Breast epithelium (tissue), 4 donors: ENCODE measurements around the gene ENAH. TPM values are rescaled to one million over a fixed set of nuclear protein-coding genes. Genes with fewer than 3 reads are reported as not detected.

Experiments used
- DNase-seq, 2 donors: peaks; one replicate each; pipeline ENCODE4 v3.0.0-alpha.2; 2019; ENCODE audit warnings: low spot score in 2 of 2
- H3K27ac ChIP-seq, 2 donors: fragments of 200-600 bp; sonication (generic) in 1 of 2; one replicate each; pipeline ENCODE4 v1.5.1; 2016 to 2019; ENCODE audit warnings: mild to moderate bottlenecking in 1 of 2
- H3K27me3 ChIP-seq, 2 donors: fragments of 200-600 bp; sonication (generic) in 1 of 2; one replicate each; pipeline versions ENCODE4 v1.5.1 to v1.6.0; 2017 to 2019; ENCODE audit warnings: control low read depth in 1 of 2, mild to moderate bottlenecking in 1 of 2
- H3K36me3 ChIP-seq: fragments of 200-600 bp; one replicate; pipeline ENCODE4 v1.5.1; 2019
- H3K4me1 ChIP-seq, 2 donors: fragments of 200-600 bp; sonication (generic); one replicate each; pipeline ENCODE4 v1.5.1; 2016 to 2019; ENCODE audit warnings: control low read depth in 1 of 2
- H3K4me3 ChIP-seq, 3 donors: fragments of 200-600 bp; sonication (generic); 1 replicate in 2 of 3; 2 replicates in 1 of 3; pipeline ENCODE4 v1.5.1; 2016 to 2019; ENCODE audit warnings: mild to moderate bottlenecking in 3 of 3, moderate library complexity in 2 of 3
- H3K9me3 ChIP-seq, 2 donors: fragments of 200-600 bp; sonication (generic) in 1 of 2; one replicate each; pipeline ENCODE4 v1.5.1; 2016 to 2019; ENCODE audit warnings: control low read depth in 1 of 2
- POLR2A ChIP-seq: fragments of 450-650 bp; IDR thresholded peaks from one replicate; pipeline ENCODE4 v1.6.1; 2016; ENCODE audit warnings: antibody characterized with exemption, mild to moderate bottlenecking, moderate library complexity
- POLR2AphosphoS5 ChIP-seq, 3 donors: sonication (generic); formaldehyde crosslinking; IDR thresholded peaks; one replicate each; pipeline ENCODE4 v1.6.1; 2017; ENCODE audit warnings: antibody characterized with exemption in 3 of 3
- intact Hi-C: fragments of 100-400 bp; cut with DNase I; formaldehyde crosslinking; loops from one replicate; pipeline ENCODE4 v1.15.1; 2023; ENCODE audit warnings: low total_unique reads
- total RNA-seq, 3 donors: library from RNA; depleted of rRNA; stranded (reverse); fragments of >200 nt; gene quantifications; one replicate each; pipeline ENCODE4 v1.1.0, GENCODE V29; 2016
- TF ChIP-seq, protein P1 (sequence below), 3 donors: fragments of 450-650 bp; IDR thresholded peaks; one replicate each; pipeline ENCODE4 v1.5.1; 2016 to 2017; ENCODE audit warnings: antibody characterized with exemption in 3 of 3, mild to moderate bottlenecking in 3 of 3, moderate library complexity in 3 of 3

ENAH gene
- total RNA-seq, 3 donors from 2014 or later, result 36.2 to 62.9 (median 48.2) TPM

- H3K27me3 ChIP-seq, result no peaks in the 10 kb centered on the region
- no peak overlapping the region for H3K27ac ChIP-seq
- intact Hi-C loops, result no loop called here
- no peaks in the 10 kb centered on the region for H3K4me1 ChIP-seq
- TF ChIP-seq, protein P1, sequence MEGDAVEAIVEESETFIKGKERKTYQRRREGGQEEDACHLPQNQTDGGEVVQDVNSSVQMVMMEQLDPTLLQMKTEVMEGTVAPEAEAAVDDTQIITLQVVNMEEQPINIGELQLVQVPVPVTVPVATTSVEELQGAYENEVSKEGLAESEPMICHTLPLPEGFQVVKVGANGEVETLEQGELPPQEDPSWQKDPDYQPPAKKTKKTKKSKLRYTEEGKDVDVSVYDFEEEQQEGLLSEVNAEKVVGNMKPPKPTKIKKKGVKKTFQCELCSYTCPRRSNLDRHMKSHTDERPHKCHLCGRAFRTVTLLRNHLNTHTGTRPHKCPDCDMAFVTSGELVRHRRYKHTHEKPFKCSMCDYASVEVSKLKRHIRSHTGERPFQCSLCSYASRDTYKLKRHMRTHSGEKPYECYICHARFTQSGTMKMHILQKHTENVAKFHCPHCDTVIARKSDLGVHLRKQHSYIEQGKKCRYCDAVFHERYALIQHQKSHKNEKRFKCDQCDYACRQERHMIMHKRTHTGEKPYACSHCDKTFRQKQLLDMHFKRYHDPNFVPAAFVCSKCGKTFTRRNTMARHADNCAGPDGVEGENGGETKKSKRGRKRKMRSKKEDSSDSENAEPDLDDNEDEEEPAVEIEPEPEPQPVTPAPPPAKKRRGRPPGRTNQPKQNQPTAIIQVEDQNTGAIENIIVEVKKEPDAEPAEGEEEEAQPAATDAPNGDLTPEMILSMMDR (IDR thresholded peaks at IDR 0.05), result no peak
- TF ChIP-seq POLR2AphosphoS5 (IDR thresholded peaks at IDR 0.05) (no peak), POLR2A (no peak)
- no peaks in the 10 kb centered on the region for H3K36me3 ChIP-seq
- no peaks in the 10 kb centered on the region for H3K9me3 ChIP-seq
- H3K4me3 ChIP-seq, result no peak overlapping the region
- no peak for DNase-seq
Observed at GRCh38 chr1:225578251-225578977, 74.5 kb downstream of the ENAH start.

DNA sequence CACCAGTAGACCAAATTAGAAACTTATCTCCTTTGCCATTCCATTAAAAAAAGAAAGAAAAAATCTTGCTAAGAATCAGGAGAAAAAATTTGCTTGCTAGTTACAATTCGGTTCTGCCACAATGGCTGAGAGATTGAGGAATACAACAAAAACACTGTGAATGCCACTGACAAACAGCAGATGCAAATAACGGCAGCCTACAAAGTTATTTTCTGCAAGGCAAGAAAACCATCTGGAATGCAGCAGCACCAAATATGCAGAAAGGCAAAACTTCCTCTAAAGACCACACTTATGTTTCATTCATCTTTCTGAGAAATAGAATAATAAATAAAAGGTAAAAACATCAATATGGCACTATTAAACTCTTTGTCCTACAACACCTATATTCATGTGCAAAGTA is 75.7 kb downstream of the ENAH start:
- Histone ChIP-seq H3K9me3 (no peaks in the 10 kb centered on the region), H3K4me1 (no peaks in the 10 kb centered on the region), H3K36me3 (no peaks in the 10 kb centered on the region), H3K27ac (no peak overlapping the region), H3K4me3 (no peak overlapping the region), H3K27me3 (no peaks in the 10 kb centered on the region)
- no peak for TF ChIP-seq POLR2AphosphoS5 (IDR thresholded peaks at IDR 0.05)
- TF ChIP-seq, protein P1 (IDR thresholded peaks at IDR 0.05), result no peak
- TF ChIP-seq POLR2A, result no peak
- DNase-seq, result no peak
- intact Hi-C loops, result no loop called here

DNA sequence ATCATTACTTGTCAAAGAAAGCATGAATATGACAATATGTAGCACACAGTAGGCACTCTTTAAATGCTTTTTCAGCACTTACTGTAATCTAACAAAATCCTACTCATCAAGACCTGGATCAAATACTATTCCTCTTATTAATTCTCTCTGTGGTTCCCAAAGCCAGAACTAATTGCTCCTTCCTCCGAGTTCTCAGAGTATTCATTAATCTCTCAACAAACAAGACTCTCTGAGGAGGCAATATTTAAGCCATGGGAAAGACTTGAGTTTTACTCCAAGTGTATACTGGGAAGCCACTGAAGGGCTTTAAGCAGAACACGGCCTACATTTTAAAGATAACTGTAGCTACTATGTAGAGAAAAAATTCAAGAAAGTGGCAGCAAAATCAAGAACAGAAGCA is 79.7 kb downstream of the ENAH start:
- no peaks in the 10 kb centered on the region for H3K4me1 ChIP-seq
- no peak overlapping the region for H3K27ac ChIP-seq
- intact Hi-C loops, result no loop called here

DNA sequence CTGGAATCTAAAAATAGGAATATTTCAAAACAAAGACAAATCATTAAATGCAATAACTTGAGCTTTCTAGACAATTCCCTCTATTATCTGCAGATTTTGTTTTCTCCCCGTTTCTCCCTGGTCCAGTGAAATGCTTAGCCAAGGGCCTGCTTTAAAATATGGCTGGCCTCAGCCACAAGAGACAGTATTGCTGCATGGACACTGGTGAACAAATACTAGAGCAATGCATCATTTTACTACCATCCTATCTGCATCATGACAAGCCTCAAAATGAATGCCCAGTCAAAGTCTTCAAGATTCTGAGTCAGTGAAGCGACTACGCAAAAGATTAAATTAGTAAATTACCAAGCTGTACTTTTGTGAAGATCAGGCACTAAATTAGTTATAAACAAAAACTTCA is 80.5 kb downstream of the ENAH start:
- Histone ChIP-seq H3K4me1 (no peaks in the 10 kb centered on the region), H3K27me3 (no peaks in the 10 kb centered on the region), H3K27ac (no peak overlapping the region), H3K9me3 (no peaks in the 10 kb centered on the region), H3K4me3 (no peak overlapping the region), H3K36me3 (no peaks in the 10 kb centered on the region)
- TF ChIP-seq POLR2A (no peak), POLR2AphosphoS5 (IDR thresholded peaks at IDR 0.05) (no peak)
- TF ChIP-seq, protein P1 (IDR thresholded peaks at IDR 0.05), result no peak
- no peak for DNase-seq
- intact Hi-C loops, result no loop called here

More for the DNA sequence above, 79.7 kb downstream of the ENAH start:
- no peak for DNase-seq
- Histone ChIP-seq H3K4me3 (no peak overlapping the region), H3K9me3 (no peaks in the 10 kb centered on the region), H3K36me3 (no peaks in the 10 kb centered on the region), H3K27me3 (no peaks in the 10 kb centered on the region)
- TF ChIP-seq POLR2AphosphoS5 (IDR thresholded peaks at IDR 0.05) (no peak), POLR2A (no peak)
- TF ChIP-seq, protein P1 (IDR thresholded peaks at IDR 0.05), result no peak

- no peaks in the 10 kb centered on the region for H3K4me1 ChIP-seq
- H3K4me3 ChIP-seq, result no peak overlapping the region
- TF ChIP-seq, protein P1 (IDR thresholded peaks at IDR 0.05), result no peak
- no peak for TF ChIP-seq POLR2AphosphoS5 (IDR thresholded peaks at IDR 0.05)
- TF ChIP-seq POLR2A, result no peak
- intact Hi-C loops, result no loop called here
- no peaks in the 10 kb centered on the region for H3K27me3 ChIP-seq
- H3K36me3 ChIP-seq, result no peaks in the 10 kb centered on the region
- H3K9me3 ChIP-seq, result no peaks in the 10 kb centered on the region
- DNase-seq, result no peak
- H3K27ac ChIP-seq, result no peak overlapping the region
Observed at GRCh38 chr1:225567789-225568188, 85.1 kb downstream of the ENAH start.
